HG03460 (cell line): ENCODE measurements around the gene ASIC2.

ENCODE experiments used
- ATAC-seq: cut with Tn5 transposase; IDR thresholded peaks from one replicate; pipeline ENCODE4 v1.9.1; 2021; ENCODE audit not compliant: unreplicated experiment

ASIC2 gene

DNA sequence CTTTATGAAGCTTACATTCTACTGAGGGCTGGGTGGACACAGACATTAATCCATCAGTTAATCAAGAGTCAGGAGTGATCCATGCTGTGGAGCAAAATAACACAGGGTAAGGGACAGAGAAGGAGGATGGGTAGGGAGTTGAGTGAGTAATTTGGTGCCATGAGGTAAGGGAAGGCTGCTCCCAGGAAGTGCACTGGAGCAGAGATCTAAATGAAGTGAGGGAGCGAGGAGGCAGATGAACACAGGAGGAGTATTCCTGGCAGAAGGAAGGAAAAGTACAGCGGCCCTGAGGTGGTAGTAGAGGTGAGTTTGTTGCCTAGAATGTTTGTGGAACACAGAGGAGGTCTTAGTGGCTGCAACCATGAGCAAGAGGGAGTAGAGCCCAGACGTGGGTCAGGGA, 34.8 kb downstream of the ASIC2 start:
- ATAC-seq = no peak

DNA sequence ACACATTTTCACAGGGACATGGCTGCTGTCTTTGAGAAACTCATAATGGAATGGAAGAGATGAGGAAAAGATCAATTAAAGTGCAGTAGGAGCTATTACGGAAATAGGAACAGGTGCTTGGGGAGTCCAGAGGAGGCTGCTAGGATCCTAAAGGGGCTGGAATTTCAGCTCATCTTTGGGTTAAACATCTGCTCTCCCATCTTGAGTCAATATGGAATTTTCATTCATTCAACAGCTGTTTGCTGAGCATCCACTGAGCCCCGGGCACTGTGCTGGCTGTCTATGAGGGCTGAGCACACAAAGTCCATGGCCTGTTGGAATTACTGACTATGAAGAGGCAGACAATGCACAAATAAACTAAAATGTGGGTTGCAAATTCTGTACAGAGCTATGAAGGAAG, 47.9 kb downstream of the ASIC2 start:
- no peak for ATAC-seq

DNA sequence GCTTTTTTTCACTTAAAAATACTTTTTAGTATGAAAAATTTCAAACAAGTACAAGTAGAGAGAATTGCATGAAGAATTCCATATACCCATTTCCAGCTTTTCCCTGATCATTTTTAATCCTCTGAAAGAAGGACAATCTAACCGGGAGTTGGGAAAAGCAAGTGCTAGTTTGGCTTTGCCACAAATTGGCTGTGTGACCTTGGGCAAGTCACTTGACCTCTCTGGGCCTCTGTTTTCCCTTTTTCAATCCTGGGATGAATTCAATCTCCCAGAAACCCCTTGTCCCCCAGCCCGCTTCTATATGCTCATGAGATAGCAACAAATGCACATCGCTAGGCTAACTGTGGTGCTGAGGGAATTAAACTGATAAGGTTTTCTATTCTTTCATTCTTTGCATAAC, 49.4 kb downstream of the ASIC2 start:
- ATAC-seq = no peak

DNA sequence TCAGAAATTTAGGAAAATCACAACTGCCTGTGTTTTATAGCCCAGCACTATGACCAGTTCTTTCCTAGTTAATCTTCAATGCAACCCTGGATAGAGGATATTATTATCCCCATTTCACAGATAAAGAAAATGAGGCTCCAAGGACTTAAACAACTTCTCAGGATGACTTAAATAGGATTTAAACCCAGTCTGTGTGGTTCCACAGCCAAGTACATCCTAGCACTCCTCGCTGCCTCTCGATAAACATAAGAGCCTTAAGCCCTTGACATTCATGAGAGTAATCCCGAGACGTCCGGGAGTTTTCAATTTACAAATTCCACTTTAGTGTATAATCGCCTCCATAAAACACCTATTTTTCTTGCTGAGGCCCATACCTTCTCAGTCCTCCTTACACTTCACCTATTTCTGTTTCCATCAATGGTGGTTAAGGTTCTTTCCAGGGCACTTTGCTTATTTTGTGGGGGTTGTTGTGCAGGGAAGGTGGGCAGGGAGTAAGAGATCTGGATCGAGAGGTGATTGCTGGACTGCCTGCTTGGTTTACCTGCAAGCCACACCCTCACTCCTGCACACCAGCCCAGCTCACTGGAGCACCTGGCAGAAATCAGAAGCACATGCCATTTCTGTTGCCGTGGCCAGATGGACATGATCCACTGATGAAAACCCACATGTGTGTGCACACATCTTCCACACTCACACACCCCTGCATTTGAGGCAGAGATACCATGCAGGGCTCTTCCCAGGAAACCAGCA, 50.5 kb downstream of the ASIC2 start:
- no peak for ATAC-seq

DNA sequence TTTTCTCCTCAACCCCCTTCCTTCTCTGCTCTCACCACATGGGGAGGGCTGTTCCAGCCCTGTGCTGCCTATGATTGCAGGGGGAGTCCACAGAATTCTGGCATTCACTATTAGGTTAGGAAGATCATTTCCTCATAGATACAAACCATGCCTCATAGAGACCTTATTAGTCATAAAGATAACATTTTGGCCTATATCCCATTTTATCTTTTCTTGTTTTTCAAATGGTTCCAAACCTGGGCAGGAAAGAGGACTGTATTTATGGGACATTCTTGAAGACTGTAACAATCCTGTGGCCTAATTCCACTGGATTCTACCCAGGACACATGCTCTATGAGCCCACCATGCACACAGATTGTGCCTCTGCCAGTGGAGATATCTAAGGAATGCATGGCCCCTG, 51.7 kb downstream of the ASIC2 start:
- ATAC-seq = no peak

DNA sequence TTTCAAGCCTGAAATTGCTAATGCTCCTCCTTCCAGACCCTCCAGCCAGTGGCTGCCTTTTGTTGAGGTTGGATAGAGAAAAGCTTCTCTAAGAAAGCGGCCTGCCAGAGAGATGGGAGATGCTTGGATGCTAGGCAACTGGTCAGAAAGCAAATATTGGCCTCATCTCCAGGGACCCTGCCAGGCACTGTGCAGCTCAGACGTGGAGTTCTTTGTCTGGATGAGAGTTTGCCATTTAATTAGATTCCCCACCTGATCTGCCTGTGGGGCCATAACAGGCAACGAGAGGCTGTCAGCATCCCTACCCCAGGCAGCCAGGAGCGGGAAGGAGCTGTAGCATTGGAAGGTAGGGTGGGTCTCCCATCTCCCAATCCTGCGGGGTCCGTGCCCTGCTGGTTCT, 52.7 kb downstream of the ASIC2 start:
- no peak for ATAC-seq

- ATAC-seq = no peak
These were observed 53.4 kb downstream of the ASIC2 start for GRCh38 chr17:33239702-33240101.

DNA sequence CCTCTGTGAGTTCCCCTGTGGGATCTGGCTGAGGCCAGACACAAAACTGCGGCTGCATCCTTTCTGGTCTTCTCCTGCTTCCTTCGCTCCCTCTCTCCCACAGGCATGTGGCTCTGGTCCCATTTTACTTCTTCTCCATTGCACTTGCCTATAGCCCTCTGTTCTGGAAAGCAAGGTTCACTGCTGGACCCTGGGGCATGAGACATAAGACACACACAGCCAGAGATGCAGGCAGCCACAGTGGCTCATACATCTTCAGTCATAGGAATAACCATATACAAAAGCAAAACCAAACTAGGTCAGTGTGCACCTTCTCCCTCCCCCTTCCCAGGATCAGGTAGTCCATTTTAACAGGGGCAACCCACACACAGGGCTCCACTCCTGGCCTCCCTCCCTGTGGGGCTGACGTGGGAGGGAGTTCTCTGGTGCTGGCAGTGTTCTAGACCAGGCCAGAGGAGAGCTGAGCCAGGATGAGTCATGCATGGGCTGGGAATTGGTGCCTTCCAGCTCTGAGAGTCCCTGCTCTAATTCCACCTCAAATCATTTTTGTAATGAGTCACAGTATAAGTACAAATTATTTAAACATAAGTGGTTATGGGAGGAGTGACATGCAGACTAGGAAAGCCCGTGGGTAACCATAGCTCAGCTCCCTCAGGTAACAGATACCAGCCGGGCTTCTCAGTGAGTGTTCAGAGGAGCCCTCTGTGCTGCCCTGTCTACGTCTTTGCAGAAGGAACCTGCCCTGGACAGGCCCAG, 58.0 kb downstream of the ASIC2 start:
- ATAC-seq = no peak

DNA sequence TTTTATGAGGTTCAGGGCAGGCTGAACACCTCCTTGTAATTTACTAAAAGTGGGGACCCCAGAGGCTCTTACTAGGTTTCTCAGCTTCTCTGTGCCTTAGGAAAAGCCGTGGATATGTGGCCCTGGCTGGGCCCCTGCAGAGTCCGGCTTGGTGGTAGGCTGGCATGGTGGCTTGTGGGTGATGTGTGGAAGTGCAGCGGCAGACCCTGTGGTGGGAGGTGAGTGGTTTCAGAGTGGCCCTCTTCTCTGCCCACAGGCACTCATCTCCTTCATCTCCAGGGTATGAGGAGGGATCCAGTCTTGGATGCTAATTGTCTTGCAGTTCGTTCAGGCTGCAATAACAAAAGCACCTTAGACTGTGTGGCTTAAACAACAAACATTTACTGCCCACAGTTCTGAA, 58.9 kb downstream of the ASIC2 start:
- no peak for ATAC-seq

GRCh38 chr17:33233811-33234177, 59.3 kb downstream of the ASIC2 start:
- no peak for ATAC-seq

DNA sequence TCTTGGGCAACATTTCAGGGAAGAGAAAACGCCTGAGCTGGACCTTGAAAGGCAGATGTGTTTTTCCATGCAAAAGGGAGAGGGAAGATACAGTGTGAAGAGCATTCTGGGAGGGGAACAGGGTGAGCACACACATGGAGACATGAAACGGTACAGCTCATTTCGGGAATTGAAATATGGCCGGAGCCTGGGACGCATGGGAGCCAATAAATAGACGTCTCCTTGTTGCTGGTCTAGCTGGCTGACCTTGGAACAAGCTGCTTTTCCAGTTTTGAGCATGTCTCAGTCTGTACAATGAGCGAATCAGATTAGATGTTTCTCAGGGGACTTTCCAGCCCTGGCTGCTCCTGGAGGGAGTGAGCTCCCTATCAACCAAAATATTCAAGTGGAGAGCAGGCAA, 63.6 kb downstream of the ASIC2 start:
- ATAC-seq = no peak

- ATAC-seq = no peak
These were observed 64.1 kb downstream of the ASIC2 start for GRCh38 chr17:33229028-33229427.

- no peak for ATAC-seq
These were observed 64.5 kb downstream of the ASIC2 start for GRCh38 chr17:33228548-33228947.

- no peak for ATAC-seq
These were observed 65.2 kb downstream of the ASIC2 start for GRCh38 chr17:33227911-33228310.

GRCh38 chr17:33225994-33226393, 67.1 kb downstream of the ASIC2 start:
- ATAC-seq = no peak

- no peak for ATAC-seq
These were observed 67.6 kb downstream of the ASIC2 start for GRCh38 chr17:33225509-33225908.

- ATAC-seq = no peak
These were observed 73.1 kb downstream of the ASIC2 start for GRCh38 chr17:33220036-33220435.

DNA sequence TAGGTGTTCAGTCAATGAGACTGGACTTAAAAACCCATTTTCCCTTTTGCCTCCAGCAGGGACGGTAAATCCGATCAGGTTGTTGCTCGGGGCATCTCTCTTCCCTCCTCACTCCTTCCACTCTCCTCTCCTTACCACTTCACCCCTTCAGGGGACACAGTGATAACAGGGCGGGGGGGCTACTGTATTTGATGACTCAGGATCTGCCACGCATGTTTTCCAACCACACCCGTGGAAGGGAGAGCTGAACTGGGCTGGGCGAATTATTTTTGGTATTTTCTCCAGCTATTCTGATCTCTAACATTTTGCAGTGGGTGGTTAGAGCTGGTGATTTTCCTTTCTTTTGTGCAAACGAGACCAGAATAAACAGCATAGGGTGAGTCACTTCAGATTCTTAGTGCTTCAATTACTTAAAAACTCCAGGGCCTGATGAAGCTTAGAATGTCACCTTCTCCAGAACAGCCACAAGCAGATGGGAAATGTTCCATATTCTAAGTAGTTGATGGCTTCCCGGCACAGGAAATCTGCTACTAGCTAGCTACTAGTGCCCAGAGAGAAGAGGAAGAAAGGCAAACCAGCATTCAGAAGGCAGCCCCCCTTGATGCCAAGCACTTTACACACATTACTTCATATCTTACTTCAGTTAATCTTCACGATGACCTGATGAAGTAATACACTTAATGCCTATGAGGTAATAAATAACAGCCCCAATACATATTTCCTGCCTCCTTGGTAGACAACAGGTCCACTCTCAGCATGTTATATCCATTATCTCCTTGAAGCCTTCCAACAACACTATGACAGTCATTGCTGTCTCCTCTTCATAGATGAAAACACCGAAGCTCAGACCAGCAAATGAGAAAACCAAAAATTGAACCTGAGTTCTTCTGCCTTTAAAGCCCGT, 74.1 kb downstream of the ASIC2 start:
- no peak for ATAC-seq

DNA sequence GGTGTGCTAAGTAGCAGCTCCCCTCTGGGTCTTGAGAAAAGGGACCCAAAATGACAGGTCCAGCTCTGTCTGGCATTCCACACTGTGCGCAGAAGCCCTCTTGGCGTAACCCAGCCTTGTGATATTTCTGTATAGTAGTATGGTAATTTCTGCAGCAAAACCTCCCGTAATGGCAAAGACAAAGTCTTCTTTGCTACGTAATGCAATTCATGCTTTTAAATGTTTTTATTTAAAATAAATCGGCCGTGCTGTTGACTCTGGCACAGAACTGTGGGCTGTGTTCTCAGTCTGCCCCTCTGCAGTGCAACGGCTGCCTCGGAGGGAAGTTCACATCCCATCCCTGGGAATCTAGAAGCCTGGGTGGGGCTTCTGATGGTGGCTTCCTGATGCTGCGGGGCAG, 75.2 kb downstream of the ASIC2 start:
- no peak for ATAC-seq

DNA sequence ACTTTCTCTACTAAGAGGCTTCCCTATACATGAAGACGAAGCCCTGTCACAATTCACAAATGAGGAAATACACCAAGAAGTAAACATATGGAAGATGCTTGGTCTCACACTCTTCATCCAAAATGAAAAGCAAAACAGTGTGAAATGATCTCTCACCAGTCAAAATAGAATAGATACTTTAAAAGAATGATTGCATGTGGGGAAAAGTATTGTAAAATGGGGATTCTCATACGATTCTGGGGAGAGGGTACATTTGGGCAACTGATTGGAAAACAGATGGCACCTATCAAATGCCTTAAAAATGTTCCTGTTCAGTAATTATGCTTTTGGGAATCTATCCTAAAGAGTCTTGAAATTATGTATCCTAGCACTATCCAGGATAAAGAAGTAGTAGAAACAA, 78.1 kb downstream of the ASIC2 start:
- ATAC-seq = no peak

DNA sequence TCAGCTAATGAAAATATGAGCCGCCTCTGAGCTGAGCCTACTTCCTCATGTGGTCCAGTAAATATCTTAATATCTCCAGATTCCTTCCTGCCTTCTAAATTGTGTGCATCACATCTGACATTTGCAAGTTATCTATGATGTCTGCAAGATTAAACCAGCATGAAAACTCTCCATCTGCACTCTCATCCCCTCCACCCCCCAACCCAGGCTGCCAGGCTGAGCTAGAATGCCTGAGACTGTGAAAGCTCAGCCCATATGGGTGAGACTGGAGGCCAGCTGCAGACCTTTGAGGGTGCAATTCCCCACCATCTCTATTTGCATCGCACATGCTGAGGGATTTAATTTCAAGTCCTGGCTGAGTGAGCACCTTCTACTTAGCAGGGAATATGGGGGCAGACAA, 82.8 kb downstream of the ASIC2 start:
- ATAC-seq = no peak

DNA sequence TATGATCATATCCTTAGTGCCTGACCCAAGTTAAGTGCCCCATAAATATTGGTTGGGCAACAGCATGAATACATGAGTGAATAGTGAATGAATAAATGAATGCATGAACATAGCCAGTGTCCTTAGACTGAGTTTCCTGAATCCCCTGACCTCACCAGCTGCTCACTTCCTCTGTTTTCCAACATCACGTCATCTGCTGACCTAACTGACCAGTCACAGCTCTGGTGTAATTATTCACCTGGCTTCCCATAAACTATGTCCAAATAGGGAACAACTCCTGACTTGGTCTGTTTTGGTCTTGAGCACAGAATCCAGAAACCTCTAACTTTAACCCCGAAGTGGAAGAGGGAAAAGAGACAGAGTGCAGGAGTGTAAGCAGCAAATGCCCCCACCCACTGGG, 83.4 kb downstream of the ASIC2 start:
- no peak for ATAC-seq
